Activated CD4-positive, alpha-beta T cell treated with anti-CD3 and anti-CD28 coated beads, Interleukin-2, amount 50 U/mL, for 24 hours (primary cell): ENCODE measurements around the gene GPAT3.

ENCODE experiments used
- DNase-seq, 2 donors: peaks; one replicate each; pipeline ENCODE4 v3.0.0-alpha.2; 2020; ENCODE audit warnings: low read depth in 1 of 2, low spot score in 1 of 2

GPAT3 gene

GRCh38 chr4:83639849-83640493 is 104.1 kb downstream of the GPAT3 start:
- DNase-seq, result peak in 1 of 2 donors; percentile 69

DNA sequence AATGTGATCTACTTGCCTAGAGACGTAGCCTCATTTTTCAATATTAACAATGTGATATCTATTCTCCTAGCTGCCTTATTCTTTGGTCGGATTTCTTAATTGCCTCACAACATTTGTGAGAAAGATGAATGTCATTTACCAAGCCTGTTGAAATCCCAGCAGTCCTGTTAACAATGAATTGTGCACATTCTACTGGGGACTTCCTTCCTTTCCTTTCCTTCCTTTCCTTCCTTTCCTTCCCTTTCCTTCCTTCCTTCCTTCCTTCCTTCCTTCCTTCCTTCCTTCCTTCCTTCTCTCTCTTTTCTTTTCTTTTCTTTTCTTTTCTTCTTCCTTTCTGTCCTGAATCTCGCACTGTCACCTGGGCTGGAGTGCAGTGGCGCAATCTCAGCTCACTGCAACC is 107.1 kb downstream of the GPAT3 start:
- no peak for DNase-seq

GRCh38 chr4:83644677-83645659 is 109.1 kb downstream of the GPAT3 start:
- peak in 1 of 2 donors; percentile 19 for DNase-seq

- DNase-seq, result no peak
These were observed 110.8 kb downstream of the GPAT3 start for GRCh38 chr4:83646538-83647239.

- DNase-seq, result no peak
These were observed 115.9 kb downstream of the GPAT3 start for GRCh38 chr4:83651846-83652245.
